ENCODE results near the gene COG5.

COG5 gene

DNA sequence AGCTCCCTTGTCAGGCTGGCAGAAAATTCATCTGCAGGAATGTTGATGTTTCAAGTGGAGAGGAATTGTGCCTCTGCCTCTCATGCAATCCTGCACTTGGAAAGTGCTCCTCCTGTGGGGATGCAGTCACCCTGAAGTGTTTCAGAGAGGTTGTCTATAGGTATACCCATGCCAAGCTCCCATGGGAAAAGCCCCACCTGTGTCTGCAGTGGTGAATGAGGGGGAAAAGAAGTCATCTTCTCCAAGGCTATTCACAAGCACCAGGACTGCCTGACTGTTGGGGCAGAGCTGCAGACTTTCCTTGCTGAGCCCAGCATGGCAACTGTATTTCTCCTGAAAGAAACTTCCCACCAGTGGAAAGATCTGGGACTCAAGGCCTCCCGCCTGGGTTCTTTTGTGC lies 58.4 kb downstream of the COG5 start:
- DNase-seq = no peak

DNA sequence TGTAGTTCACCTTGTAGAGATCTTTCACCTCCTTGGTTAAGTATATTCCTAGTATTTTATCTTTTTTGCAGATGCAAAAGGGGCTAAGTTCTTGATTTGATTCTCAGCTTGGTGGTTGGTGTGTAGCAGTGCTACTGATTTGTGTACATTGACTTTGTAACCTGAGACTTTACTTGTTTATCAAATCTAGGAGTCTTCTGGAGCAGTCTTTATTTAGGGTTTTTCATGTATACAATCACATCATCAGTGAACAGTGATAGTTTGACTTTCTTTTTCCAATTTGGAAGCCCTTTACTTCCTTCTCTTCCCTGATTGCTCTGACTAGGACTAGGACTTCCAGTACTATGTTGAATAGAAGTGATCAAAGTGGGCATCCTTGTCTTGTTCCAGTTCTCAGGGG lies 60.0 kb downstream of the COG5 start:
- DNase-seq = no peak

DNA sequence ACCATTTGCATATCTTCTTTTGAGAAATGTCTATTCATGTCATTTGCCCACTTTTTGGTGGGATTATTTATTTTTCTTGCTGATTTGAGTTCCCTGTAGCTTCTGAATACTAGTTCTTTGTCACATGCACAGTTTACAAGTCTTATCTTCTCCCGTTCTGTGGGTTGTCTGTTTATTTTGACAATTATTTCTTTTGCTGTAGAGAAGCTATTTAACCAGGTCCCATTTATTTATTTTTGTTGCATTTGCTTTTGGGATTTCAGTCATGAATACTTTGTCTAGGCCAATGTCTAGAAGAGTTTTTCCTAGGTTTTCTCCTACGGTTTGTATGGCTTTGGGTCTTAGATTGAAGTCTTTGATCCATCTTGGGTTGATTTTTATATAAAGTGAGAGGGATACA lies 60.9 kb downstream of the COG5 start:
- DNase-seq = no peak

- DNase-seq = no peak
Observed at GRCh38 chr7:107502154-107502553, 61.6 kb downstream of the COG5 start.

- DNase-seq = no peak
Observed at GRCh38 chr7:107501593-107501992, 62.1 kb downstream of the COG5 start.

GRCh38 chr7:107499731-107500130 lies 64.0 kb downstream of the COG5 start:
- no peak for DNase-seq

GRCh38 chr7:107495516-107495915 lies 68.2 kb downstream of the COG5 start:
- DNase-seq = no peak

- no peak for DNase-seq
Observed at GRCh38 chr7:107494884-107495283, 68.8 kb downstream of the COG5 start.

- DNase-seq = no peak
Observed at GRCh38 chr7:107494315-107494751, 69.4 kb downstream of the COG5 start.

- no peak for DNase-seq
Observed at GRCh38 chr7:107492875-107493274, 70.8 kb downstream of the COG5 start.

DNA sequence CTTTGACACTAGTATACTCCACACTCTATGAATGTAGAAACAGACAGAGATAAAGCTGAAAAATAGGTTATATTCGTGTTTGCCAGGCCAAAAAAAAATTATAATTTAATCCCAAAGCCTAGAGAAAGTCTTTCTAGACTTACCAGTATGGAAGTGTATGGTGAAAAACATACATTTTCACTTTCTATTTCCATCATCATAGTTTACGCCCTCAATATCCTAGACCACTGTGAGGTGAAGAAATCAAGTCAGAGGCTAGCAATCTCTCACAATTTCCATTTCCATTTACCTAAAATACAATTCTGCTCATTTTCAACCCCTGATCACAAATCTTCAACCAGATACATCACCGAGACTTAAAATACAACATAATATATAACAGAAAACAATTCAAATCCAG lies 77.7 kb downstream of the COG5 start:
- no peak for DNase-seq

GRCh38 chr7:107482571-107482970 lies 81.1 kb downstream of the COG5 start:
- no peak for DNase-seq

DNA sequence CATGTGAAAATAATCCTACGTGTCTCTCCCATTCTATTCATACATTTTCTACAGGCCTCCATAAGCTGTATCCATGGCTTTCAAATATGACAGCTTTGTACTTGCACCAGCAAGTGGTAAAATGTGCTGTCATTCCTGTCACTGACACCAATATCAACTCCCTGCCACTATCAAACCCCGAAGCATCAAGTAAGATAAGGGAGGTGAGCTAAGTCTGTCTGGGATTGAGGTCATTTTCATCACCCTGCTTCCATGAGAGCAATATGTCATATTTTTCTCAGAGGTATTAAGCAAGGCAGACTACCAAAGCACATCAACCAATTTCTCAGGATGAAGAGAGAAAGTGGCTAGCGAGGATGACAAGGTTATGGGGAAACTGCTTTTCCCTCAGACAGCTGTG lies 82.8 kb downstream of the COG5 start:
- DNase-seq = no peak

DNA sequence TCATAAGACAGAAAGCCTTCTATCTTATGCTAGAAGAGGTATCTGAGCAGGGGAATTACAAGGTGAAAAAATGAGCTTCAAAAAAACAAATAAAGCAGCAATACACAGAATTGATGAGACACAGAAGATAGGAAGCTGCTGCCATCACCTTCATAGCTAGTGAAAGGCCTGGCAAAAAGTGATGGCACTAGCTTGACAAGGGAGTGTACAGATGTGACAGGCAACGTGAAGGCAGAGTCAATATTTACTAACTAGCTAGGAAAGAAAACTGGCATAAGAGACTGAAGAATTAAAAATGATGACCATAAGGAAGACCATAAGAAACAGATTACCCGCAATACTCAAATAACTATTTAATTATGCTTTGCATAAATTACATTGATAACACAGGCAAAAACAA lies 84.4 kb downstream of the COG5 start:
- no peak for DNase-seq

GRCh38 chr7:107474104-107474521 lies 89.6 kb downstream of the COG5 start:
- DNase-seq = no peak

DNA sequence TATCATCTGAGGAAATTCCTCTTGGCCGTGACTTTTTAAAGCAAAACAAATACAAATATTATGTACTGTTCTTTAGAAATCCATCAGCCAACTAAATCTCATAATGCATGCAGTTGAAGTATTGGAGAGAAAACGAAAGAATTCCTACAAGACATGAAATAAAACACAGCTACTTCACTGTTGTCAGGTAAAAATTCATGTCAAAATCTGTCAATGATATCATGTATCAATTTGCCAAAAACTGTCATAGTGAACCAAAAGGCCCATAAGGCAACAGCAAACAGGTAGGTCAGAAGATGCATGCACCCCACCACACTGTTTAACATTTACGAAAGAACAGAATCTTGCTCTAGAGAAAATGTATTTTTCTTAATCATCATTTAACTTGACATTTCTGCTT lies 91.6 kb downstream of the COG5 start:
- DNase-seq = no peak

GRCh38 chr7:107471292-107472070 lies 92.2 kb downstream of the COG5 start:
- DNase-seq = no peak

DNA sequence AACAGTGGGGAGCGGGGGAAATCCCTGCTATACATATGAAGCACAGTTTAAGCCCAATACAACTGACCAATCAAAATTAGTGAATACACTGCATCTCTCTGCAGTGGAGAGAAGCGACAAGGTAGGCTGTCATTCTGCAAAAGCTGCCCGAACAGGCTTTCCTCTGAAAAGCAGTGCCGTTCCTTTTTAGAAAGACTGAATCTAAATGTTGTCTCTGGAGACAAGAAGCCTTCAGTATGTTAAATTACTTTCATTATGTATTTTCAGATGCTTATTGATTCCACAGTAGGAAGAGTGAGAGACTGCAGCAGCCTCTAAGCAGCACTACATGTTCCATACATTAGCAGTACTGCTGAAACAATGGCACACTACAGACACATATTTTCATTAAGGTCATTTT lies 93.8 kb downstream of the COG5 start, which contains the start of gene GPR22:
Gene GPR22, plus strand, starts transcription at position 129 of the 400 bp plus-strand sequence. CDS start 4,004 bp downstream, outside the sequence.
- DNase-seq = no peak

- no peak for DNase-seq
Observed at GRCh38 chr7:107468824-107469223, 94.9 kb downstream of the COG5 start.

DNA sequence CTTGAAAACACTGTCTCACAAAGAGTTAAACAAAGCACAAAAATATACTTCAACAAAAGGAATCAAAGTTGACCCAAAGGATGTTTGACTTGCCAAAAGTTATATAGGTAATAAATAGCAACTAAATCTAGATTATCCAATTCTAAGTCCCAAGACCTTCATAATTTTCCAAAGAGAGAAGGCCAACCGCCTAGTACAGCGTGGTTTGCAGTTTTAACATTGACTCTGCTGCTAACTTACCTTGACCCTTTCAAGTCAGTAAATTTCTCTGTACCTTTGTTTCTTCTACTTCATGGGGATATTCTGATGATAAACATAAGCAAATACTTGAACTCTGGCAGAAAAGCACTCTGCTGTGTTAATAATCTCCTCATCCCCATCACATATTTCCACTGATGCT lies 95.7 kb downstream of the COG5 start:
- no peak for DNase-seq

DNA sequence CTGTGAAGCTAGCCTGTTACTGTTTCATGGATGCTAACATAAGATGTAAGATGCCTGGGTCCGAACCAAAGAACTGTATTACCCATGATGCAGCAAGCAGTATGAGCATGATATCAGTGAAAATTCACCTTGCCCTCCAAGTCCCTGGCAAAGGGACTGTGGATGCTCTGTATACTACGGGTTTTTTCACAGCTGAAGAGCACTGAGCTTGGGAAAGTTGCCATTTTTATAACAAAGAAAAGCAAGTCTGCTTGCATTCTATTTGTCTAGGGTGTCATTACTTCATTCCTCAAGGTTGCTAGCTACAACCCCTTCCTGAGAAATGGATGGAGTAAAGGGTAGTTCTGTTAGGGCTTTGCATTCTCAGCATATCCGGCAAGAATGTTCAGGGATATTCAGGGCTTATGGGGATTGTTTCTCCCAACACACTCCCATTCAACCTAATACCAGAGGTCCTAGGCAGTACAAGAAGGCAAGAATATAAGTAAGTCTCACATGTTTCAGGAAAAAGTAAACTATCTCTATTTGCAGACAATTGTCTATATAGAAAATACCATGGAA lies 99.0 kb downstream of the COG5 start:
- DNase-seq = no peak

GRCh38 chr7:107463139-107464078 lies 100.3 kb downstream of the COG5 start:
- DNase-seq = peak; percentile 69

- DNase-seq = no peak
Observed at GRCh38 chr7:107461938-107462533, 101.7 kb downstream of the COG5 start.

Measured in right forelimb (tissue), 1 donor.